ENCODE measurements around the gene C10orf90.

DNA sequence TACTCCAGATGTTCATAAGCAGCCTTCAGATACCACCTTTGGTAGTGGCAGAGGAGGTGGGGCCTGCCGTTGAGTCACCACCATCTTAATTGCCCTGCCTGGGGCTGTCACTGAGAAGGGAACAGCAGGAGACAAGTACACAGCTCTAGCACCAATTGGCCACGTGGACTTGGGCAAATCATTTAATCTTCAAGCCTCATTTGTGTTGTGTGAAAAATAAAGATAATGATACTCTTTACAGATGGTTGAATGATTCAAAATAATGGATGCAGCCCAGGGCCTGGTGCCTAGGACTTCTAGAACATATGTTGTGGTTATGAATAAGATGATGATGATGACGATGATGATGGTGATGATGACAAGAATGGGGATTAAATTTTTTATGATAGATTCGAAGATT lies 170.3 kb downstream of the C10orf90 start:
- TF ChIP-seq, protein P1, sequence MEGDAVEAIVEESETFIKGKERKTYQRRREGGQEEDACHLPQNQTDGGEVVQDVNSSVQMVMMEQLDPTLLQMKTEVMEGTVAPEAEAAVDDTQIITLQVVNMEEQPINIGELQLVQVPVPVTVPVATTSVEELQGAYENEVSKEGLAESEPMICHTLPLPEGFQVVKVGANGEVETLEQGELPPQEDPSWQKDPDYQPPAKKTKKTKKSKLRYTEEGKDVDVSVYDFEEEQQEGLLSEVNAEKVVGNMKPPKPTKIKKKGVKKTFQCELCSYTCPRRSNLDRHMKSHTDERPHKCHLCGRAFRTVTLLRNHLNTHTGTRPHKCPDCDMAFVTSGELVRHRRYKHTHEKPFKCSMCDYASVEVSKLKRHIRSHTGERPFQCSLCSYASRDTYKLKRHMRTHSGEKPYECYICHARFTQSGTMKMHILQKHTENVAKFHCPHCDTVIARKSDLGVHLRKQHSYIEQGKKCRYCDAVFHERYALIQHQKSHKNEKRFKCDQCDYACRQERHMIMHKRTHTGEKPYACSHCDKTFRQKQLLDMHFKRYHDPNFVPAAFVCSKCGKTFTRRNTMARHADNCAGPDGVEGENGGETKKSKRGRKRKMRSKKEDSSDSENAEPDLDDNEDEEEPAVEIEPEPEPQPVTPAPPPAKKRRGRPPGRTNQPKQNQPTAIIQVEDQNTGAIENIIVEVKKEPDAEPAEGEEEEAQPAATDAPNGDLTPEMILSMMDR (conservative IDR thresholded peaks at IDR 0.05; ENCODE audit: low read length) = no peak
- no peak for TF ChIP-seq EZH2phosphoT487 (IDR thresholded peaks at IDR 0.05; ENCODE audit: borderline replicate concordance)
